ENCODE measurements around the gene TMTC2.

DNA sequence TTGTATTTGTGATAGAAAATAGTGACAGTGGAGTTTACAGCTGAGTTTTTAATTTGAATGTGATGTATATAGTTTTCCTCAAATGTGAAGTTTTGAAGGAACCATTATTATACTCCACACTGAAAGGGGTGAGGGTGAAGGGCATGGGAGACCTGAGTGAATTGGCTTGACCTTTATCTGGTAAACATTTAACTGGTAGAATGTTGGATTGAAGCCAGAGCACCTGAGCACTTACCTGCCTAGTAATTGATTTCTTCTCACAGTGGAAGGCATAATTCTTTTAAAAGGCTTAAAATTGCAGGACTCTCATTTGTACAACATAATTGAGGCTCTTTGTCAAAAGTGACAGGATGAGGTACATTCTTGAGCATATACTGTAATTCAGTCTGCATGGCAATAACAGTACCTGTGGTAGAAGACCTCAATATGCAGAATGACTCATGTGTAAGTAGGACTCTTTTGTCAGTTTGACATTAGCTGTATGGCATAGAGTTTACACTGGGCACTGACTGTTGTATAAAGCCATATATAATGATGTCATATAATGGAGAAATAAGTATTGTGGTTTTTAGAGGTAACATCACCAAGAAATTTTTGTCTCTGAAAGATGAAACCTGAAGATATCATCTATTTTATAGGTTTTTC is 309.6 kb downstream of the TMTC2 start:
- TF ChIP-seq, protein P1, sequence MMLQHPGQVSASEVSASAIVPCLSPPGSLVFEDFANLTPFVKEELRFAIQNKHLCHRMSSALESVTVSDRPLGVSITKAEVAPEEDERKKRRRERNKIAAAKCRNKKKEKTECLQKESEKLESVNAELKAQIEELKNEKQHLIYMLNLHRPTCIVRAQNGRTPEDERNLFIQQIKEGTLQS (IDR thresholded peaks at IDR 0.05; ENCODE audit: borderline replicate concordance, extremely low read depth, low read depth, low read length) = no peak
- no peak for TF ChIP-seq POLR2A (IDR thresholded peaks at IDR 0.05; ENCODE audit: low read depth, low read length)
- TF ChIP-seq, protein P2, sequence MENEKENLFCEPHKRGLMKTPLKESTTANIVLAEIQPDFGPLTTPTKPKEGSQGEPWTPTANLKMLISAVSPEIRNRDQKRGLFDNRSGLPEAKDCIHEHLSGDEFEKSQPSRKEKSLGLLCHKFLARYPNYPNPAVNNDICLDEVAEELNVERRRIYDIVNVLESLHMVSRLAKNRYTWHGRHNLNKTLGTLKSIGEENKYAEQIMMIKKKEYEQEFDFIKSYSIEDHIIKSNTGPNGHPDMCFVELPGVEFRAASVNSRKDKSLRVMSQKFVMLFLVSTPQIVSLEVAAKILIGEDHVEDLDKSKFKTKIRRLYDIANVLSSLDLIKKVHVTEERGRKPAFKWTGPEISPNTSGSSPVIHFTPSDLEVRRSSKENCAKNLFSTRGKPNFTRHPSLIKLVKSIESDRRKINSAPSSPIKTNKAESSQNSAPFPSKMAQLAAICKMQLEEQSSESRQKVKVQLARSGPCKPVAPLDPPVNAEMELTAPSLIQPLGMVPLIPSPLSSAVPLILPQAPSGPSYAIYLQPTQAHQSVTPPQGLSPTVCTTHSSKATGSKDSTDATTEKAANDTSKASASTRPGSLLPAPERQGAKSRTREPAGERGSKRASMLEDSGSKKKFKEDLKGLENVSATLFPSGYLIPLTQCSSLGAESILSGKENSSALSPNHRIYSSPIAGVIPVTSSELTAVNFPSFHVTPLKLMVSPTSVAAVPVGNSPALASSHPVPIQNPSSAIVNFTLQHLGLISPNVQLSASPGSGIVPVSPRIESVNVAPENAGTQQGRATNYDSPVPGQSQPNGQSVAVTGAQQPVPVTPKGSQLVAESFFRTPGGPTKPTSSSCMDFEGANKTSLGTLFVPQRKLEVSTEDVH (IDR thresholded peaks at IDR 0.05; ENCODE audit: low read depth, partially characterized antibody) = no peak
- no peak for TF ChIP-seq GABPA (IDR thresholded peaks at IDR 0.05; ENCODE audit: low read depth)
- TF ChIP-seq, protein P3, sequence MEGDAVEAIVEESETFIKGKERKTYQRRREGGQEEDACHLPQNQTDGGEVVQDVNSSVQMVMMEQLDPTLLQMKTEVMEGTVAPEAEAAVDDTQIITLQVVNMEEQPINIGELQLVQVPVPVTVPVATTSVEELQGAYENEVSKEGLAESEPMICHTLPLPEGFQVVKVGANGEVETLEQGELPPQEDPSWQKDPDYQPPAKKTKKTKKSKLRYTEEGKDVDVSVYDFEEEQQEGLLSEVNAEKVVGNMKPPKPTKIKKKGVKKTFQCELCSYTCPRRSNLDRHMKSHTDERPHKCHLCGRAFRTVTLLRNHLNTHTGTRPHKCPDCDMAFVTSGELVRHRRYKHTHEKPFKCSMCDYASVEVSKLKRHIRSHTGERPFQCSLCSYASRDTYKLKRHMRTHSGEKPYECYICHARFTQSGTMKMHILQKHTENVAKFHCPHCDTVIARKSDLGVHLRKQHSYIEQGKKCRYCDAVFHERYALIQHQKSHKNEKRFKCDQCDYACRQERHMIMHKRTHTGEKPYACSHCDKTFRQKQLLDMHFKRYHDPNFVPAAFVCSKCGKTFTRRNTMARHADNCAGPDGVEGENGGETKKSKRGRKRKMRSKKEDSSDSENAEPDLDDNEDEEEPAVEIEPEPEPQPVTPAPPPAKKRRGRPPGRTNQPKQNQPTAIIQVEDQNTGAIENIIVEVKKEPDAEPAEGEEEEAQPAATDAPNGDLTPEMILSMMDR (IDR thresholded peaks at IDR 0.05 in 2 of 3, conservative IDR thresholded peaks at IDR 0.05 in 1 of 3; ENCODE audit: control insufficient read depth in 2 of 3, extremely low read depth in 1 of 3, insufficient read depth in 1 of 3, low read depth in 3 of 3, low read length in 3 of 3) = no peak
- TF ChIP-seq, protein P4, sequence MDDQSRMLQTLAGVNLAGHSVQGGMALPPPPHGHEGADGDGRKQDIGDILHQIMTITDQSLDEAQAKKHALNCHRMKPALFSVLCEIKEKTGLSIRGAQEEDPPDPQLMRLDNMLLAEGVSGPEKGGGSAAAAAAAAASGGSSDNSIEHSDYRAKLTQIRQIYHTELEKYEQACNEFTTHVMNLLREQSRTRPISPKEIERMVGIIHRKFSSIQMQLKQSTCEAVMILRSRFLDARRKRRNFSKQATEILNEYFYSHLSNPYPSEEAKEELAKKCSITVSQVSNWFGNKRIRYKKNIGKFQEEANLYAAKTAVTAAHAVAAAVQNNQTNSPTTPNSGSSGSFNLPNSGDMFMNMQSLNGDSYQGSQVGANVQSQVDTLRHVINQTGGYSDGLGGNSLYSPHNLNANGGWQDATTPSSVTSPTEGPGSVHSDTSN (IDR thresholded peaks at IDR 0.05; ENCODE audit: insufficient replicate concordance, low read depth, low read length) = no peak
- no peak for TF ChIP-seq NRF1 (conservative IDR thresholded peaks at IDR 0.05; ENCODE audit: low read depth, low read length)
- TF ChIP-seq, protein P5, sequence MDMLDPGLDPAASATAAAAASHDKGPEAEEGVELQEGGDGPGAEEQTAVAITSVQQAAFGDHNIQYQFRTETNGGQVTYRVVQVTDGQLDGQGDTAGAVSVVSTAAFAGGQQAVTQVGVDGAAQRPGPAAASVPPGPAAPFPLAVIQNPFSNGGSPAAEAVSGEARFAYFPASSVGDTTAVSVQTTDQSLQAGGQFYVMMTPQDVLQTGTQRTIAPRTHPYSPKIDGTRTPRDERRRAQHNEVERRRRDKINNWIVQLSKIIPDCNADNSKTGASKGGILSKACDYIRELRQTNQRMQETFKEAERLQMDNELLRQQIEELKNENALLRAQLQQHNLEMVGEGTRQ (IDR thresholded peaks at IDR 0.05; ENCODE audit: borderline replicate concordance, low read depth, low read length) = no peak
- no peak for TF ChIP-seq ASH2L (IDR thresholded peaks at IDR 0.05; ENCODE audit: borderline replicate concordance, low read depth)
- no peak for TF ChIP-seq JUND (IDR thresholded peaks at IDR 0.05; ENCODE audit: low read depth, low read length)

Data from GM12878 (cell line).